Liver (tissue), 9 donors: ENCODE results near the gene NT5DC2. TPM values are rescaled to one million over a fixed set of nuclear protein-coding genes. Genes with fewer than 3 reads are reported as not detected.

Source experiments
- DNase-seq: peaks from one replicate; pipeline ENCODE4 v3.0.0-alpha.2; 2017; ENCODE audit warnings: low spot score
- H3K27ac ChIP-seq, 2 donors: one replicate each; pipeline ENCODE4 v1.7.0; 2013; ENCODE audit warnings: inconsistent platforms in 2 of 2, low read length in 2 of 2, control low read depth in 1 of 2, low read depth in 1 of 2, mild to moderate bottlenecking in 1 of 2
- H3K27me3 ChIP-seq, 4 donors: one replicate each; pipeline versions ENCODE4 v1.6.1 to v1.7.0; 2013; ENCODE audit warnings: low read length in 3 of 4, inconsistent platforms in 1 of 4, mild to moderate bottlenecking in 1 of 4, moderate library complexity in 1 of 4; ENCODE audit not compliant: control insufficient read depth in 4 of 4, insufficient read depth in 4 of 4
- H3K36me3 ChIP-seq, 4 donors: one replicate each; pipeline versions ENCODE4 v1.6.1 to v1.7.0; 2013; ENCODE audit warnings: low read length in 3 of 4, mild to moderate bottlenecking in 3 of 4, low read depth in 1 of 4, moderate library complexity in 1 of 4; ENCODE audit not compliant: control insufficient read depth in 4 of 4, insufficient read depth in 3 of 4
- H3K4me1 ChIP-seq, 4 donors: one replicate each; pipeline versions ENCODE4 v1.6.1 to v1.7.0; 2013; ENCODE audit warnings: low read length in 3 of 4, mild to moderate bottlenecking in 3 of 4, moderate library complexity in 1 of 4; ENCODE audit not compliant: control insufficient read depth in 4 of 4, insufficient read depth in 4 of 4
- H3K4me3 ChIP-seq, 3 donors: one replicate each; pipeline versions ENCODE4 v1.6.1 to v1.7.0; 2013; ENCODE audit warnings: low read length in 3 of 3, control low read depth in 1 of 3, low read depth in 1 of 3, mild to moderate bottlenecking in 1 of 3
- H3K9ac ChIP-seq, 2 donors: one replicate each; pipeline ENCODE4 v1.7.0; 2013; ENCODE audit warnings: low read length in 2 of 2, mild to moderate bottlenecking in 2 of 2, moderate library complexity in 2 of 2, control low read depth in 1 of 2, low read depth in 1 of 2
- H3K9me3 ChIP-seq, 4 donors: one replicate each; pipeline versions ENCODE4 v1.6.1 to v1.7.0; 2013; ENCODE audit warnings: low read length in 3 of 4; ENCODE audit not compliant: control insufficient read depth in 4 of 4
- FOXA1 ChIP-seq: IDR thresholded peaks from 2 replicates; pipeline ENCODE4 v1.6.1; 2016; ENCODE audit warnings: antibody characterized with exemption
- FOXA2 ChIP-seq: IDR thresholded peaks from 2 replicates; pipeline ENCODE4 v1.6.1; 2016; ENCODE audit warnings: antibody characterized with exemption
- GABPA ChIP-seq, 2 donors: IDR thresholded peaks in 1 of 2; conservative IDR thresholded peaks in 1 of 2; 2 replicates each; pipeline ENCODE4 v1.6.1; 2016; ENCODE audit warnings: antibody characterized with exemption in 2 of 2, mild to moderate bottlenecking in 1 of 2, moderate library complexity in 1 of 2
- JUND ChIP-seq, 2 donors: IDR thresholded peaks; 2 replicates each; pipeline ENCODE4 v1.6.1; 2016; ENCODE audit warnings: antibody characterized with exemption in 2 of 2
- RAD21 ChIP-seq, 2 donors: IDR thresholded peaks; 2 replicates each; pipeline ENCODE4 v1.6.1; 2016; ENCODE audit warnings: antibody characterized with exemption in 2 of 2, mild to moderate bottlenecking in 2 of 2
- SP1 ChIP-seq: IDR thresholded peaks from 2 replicates; pipeline ENCODE4 v1.6.1; 2018; ENCODE audit warnings: antibody characterized with exemption, mild to moderate bottlenecking
- WGBS: extraction: QIAGEN DNeasy Blood & Tissue Kit; methylation state at CpG from one replicate; pipeline ENCODE4 v1.1.7; 2013; 5-methylcytosine and 5-hydroxymethylcytosine counted together
- polyA plus RNA-seq, 2 donors: library from polyadenylated mRNA; stranded (reverse) in 1 of 2; unstranded in 1 of 2; fragments of 200-250 nt in 1 of 2; fragments of >200 nt in 1 of 2; fragmentation: Nextera tagmentation in 1 of 2; extraction: Ambion mirVana in 1 of 2; gene quantifications; one replicate each; pipeline versions ENCODE4 v1.2.1 to v1.2.3, GENCODE V29; 2013 to 2015
- total RNA-seq, 2 donors: library from RNA; depleted of rRNA; stranded (reverse); fragments of >200 nt; gene quantifications; one replicate each; pipeline ENCODE4 v1.2.3, GENCODE V29; 2014
- TF ChIP-seq, protein P1 (sequence below): fragments of 150-350 bp; IDR thresholded peaks from 2 replicates; pipeline ENCODE4 v1.5.1; 2017; ENCODE audit warnings: improper control_type of control experiment, low read depth, low read length; ENCODE audit not compliant: missing input control
- TF ChIP-seq, protein P2 (sequence below): IDR thresholded peaks from 2 replicates; pipeline ENCODE4 v1.6.1; 2016; ENCODE audit warnings: antibody characterized with exemption, mild to moderate bottlenecking
- TF ChIP-seq, protein P3 (sequence below): IDR thresholded peaks from 2 replicates; pipeline ENCODE4 v1.6.1; 2016; ENCODE audit warnings: antibody characterized with exemption
- TF ChIP-seq, protein P4 (sequence below): IDR thresholded peaks from 2 replicates; pipeline ENCODE4 v1.6.1; 2016; ENCODE audit warnings: antibody characterized with exemption
- donor health status: healthy.
- donor health status: healthy.
- donor health status: healthy.
- donor health status: healthy.
- donor health status: healthy.

Gene NT5DC2
- total and polyA plus RNA-seq, 4 donors: 2.8 to 20.9 (median 3.1) TPM

- Histone ChIP-seq H3K27ac (peak overlapping the region in 1 of 2 donors; percentile 3), H3K9me3 (no peaks in the 10 kb centered on the region), H3K4me1 (peaks cover 3 to 12% (median 4%) of the 10 kb centered on the region in 4 donors)
These were observed 2.5 kb downstream of the NT5DC2 start for GRCh38 chr3:52530918-52531826.

More at GRCh38 chr3:52530918-52531826, 2.5 kb downstream of the NT5DC2 start:
- H3K27me3 ChIP-seq: no peaks in the 10 kb centered on the region
- WGBS: 90% methylated on average over 10 of the region's 10 CpGs
- no peak for DNase-seq
- no peak overlapping the region for H3K9ac ChIP-seq
- H3K36me3 ChIP-seq: no peaks in the 10 kb centered on the region
- no peak for TF ChIP-seq GABPA (IDR thresholded peaks at IDR 0.05 in 1 of 2, conservative IDR thresholded peaks at IDR 0.05 in 1 of 2)
- TF ChIP-seq FOXA1: no peak
- TF ChIP-seq, protein P1, sequence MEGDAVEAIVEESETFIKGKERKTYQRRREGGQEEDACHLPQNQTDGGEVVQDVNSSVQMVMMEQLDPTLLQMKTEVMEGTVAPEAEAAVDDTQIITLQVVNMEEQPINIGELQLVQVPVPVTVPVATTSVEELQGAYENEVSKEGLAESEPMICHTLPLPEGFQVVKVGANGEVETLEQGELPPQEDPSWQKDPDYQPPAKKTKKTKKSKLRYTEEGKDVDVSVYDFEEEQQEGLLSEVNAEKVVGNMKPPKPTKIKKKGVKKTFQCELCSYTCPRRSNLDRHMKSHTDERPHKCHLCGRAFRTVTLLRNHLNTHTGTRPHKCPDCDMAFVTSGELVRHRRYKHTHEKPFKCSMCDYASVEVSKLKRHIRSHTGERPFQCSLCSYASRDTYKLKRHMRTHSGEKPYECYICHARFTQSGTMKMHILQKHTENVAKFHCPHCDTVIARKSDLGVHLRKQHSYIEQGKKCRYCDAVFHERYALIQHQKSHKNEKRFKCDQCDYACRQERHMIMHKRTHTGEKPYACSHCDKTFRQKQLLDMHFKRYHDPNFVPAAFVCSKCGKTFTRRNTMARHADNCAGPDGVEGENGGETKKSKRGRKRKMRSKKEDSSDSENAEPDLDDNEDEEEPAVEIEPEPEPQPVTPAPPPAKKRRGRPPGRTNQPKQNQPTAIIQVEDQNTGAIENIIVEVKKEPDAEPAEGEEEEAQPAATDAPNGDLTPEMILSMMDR: no peak
- TF ChIP-seq FOXA2: no peak
- no peak for TF ChIP-seq SP1
- TF ChIP-seq, protein P2, sequence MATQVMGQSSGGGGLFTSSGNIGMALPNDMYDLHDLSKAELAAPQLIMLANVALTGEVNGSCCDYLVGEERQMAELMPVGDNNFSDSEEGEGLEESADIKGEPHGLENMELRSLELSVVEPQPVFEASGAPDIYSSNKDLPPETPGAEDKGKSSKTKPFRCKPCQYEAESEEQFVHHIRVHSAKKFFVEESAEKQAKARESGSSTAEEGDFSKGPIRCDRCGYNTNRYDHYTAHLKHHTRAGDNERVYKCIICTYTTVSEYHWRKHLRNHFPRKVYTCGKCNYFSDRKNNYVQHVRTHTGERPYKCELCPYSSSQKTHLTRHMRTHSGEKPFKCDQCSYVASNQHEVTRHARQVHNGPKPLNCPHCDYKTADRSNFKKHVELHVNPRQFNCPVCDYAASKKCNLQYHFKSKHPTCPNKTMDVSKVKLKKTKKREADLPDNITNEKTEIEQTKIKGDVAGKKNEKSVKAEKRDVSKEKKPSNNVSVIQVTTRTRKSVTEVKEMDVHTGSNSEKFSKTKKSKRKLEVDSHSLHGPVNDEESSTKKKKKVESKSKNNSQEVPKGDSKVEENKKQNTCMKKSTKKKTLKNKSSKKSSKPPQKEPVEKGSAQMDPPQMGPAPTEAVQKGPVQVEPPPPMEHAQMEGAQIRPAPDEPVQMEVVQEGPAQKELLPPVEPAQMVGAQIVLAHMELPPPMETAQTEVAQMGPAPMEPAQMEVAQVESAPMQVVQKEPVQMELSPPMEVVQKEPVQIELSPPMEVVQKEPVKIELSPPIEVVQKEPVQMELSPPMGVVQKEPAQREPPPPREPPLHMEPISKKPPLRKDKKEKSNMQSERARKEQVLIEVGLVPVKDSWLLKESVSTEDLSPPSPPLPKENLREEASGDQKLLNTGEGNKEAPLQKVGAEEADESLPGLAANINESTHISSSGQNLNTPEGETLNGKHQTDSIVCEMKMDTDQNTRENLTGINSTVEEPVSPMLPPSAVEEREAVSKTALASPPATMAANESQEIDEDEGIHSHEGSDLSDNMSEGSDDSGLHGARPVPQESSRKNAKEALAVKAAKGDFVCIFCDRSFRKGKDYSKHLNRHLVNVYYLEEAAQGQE: no peak
- TF ChIP-seq JUND (IDR thresholded peaks at IDR 0.05): no peak
- TF ChIP-seq RAD21 (IDR thresholded peaks at IDR 0.05): no peak
- TF ChIP-seq, protein P3, sequence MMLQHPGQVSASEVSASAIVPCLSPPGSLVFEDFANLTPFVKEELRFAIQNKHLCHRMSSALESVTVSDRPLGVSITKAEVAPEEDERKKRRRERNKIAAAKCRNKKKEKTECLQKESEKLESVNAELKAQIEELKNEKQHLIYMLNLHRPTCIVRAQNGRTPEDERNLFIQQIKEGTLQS: no peak
- TF ChIP-seq, protein P4, sequence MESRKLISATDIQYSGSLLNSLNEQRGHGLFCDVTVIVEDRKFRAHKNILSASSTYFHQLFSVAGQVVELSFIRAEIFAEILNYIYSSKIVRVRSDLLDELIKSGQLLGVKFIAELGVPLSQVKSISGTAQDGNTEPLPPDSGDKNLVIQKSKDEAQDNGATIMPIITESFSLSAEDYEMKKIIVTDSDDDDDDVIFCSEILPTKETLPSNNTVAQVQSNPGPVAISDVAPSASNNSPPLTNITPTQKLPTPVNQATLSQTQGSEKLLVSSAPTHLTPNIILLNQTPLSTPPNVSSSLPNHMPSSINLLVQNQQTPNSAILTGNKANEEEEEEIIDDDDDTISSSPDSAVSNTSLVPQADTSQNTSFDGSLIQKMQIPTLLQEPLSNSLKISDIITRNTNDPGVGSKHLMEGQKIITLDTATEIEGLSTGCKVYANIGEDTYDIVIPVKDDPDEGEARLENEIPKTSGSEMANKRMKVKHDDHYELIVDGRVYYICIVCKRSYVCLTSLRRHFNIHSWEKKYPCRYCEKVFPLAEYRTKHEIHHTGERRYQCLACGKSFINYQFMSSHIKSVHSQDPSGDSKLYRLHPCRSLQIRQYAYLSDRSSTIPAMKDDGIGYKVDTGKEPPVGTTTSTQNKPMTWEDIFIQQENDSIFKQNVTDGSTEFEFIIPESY: no peak
- H3K4me3 ChIP-seq: no peak overlapping the region
